DOHH2 (cell line): ENCODE results near the gene LRMDA.

ENCODE experiments used
- CTCF ChIP-seq: fragments of 200-600 bp; sonication (generic); IDR thresholded peaks from one replicate; pipeline ENCODE4 v1.5.1; 2014; ENCODE audit warnings: antibody characterized with exemption, mild to moderate bottlenecking, low read depth, low read length; ENCODE audit not compliant: poor library complexity, severe bottlenecking
- EZH2phosphoT487 ChIP-seq: fragments of 200-600 bp; sonication (generic); IDR thresholded peaks from 2 replicates; pipeline ENCODE4 v1.6.1; 2017; ENCODE audit warnings: borderline replicate concordance, mild to moderate bottlenecking, antibody characterized with exemption, low read length, moderate library complexity, mixed read lengths

GRCh38 chr10:76282061-76283025 is 850.9 kb downstream of the LRMDA start:
- TF ChIP-seq CTCF, result no peak
- no peak for TF ChIP-seq EZH2phosphoT487
